Measurements from ENCODE around the gene COLEC11. TPM values are rescaled to one million over a fixed set of nuclear protein-coding genes. Genes with fewer than 3 reads are reported as not detected.

The COLEC11 gene
- total and polyA plus RNA-seq, 2 donors (not counting 1 experiment from before 2014, with no cell fraction given) = not detected

DNA sequence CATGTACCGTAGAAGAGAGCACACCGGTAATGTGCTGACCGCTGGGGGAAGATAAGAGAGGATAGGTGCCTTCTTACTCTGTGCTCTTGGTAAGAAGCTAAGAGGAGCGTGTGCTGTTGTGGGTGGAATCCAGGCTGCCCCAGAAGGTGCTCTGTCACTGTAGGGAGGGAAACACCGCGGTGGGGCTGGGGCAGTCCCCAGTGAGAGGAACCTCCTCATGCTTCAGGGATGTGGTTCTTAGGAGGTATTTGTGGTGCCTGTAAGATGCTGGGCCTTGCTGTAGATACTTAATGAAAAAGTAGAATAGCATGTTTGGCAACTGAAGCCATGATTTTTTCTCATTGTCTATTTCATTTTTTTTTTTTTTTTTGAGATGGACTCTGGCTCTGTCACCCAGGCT is 1.1 kb downstream of the COLEC11 start:
- no peak overlapping the region for H3K27ac Mint-ChIP-seq
- Histone ChIP-seq H3K79me2 (ENCODE audit: control insufficient read depth, insufficient read depth, low read length) (no peaks in the 10 kb centered on the region), H3K27me3 (replicated peaks in 1 of 4; ENCODE audit: control extremely low read depth in 1 of 4, control insufficient read depth in 3 of 4, insufficient read depth in 4 of 4, low read length in 3 of 4) (no peaks in the 10 kb centered on the region), H3K36me3 (replicated peaks in 1 of 2; ENCODE audit: control extremely low read depth in 1 of 2, control insufficient read depth in 1 of 2, extremely low read depth in 1 of 2, insufficient read depth in 2 of 2, low read length in 1 of 2) (no peaks in the 10 kb centered on the region), H3K4me3 (ENCODE audit: control extremely low read depth in 1 of 5, extremely low read depth in 1 of 5, insufficient read depth in 1 of 5, low read depth in 2 of 5, low read length in 4 of 5) (no peak overlapping the region), H3K9ac (ENCODE audit: low read length) (no peak overlapping the region), H2AFZ (ENCODE audit: insufficient read depth, low read depth, low read length, poor library complexity, severe bottlenecking) (no peak overlapping the region), H3K4me1 (ENCODE audit: control insufficient read depth in 2 of 2, insufficient read depth in 2 of 2, low read length in 2 of 2) (no peaks in the 10 kb centered on the region), H4K20me1 (ENCODE audit: control insufficient read depth, insufficient read depth, low read length, poor library complexity, severe bottlenecking) (no peaks in the 10 kb centered on the region), H3K9me3 (ENCODE audit: control extremely low read depth in 1 of 3, control insufficient read depth in 2 of 3, insufficient read depth in 1 of 3, low read length in 2 of 3) (peaks cover 0 to 2% (median 0%) of the 10 kb centered on the region in 3 donors), H3K27ac (ENCODE audit: low read length in 2 of 2) (no peak overlapping the region), H3K4me2 (replicated peaks; ENCODE audit: low read depth, low read length, poor library complexity, severe bottlenecking) (no peak overlapping the region)
- no peak for DNase-seq
- ATAC-seq (ENCODE audit: low read depth) = no peak
- WGBS (ENCODE audit: insufficient coverage) = 56% methylated on average over 6 of the region's 6 CpGs
- no peaks in the 10 kb centered on the region for H3K4me1 Mint-ChIP-seq
- intact Hi-C loops (cut with micrococcal nuclease) = no loop called here
- CTCF ChIA-PET = no interaction called here
- no peak for TF ChIP-seq CTCF (IDR thresholded peaks at IDR 0.05)
- no peak for TF ChIP-seq EZH2 (IDR thresholded peaks at IDR 0.05; ENCODE audit: borderline replicate concordance, insufficient read depth, low read depth, low read length, poor library complexity, severe bottlenecking)
- H3K4me3 Mint-ChIP-seq = no peak overlapping the region
- POLR2A ChIA-PET = no interaction called here
- no peaks in the 10 kb centered on the region for H3K9me3 Mint-ChIP-seq (ENCODE audit: insufficient read depth)
- H3K27me3 Mint-ChIP-seq = no peaks in the 10 kb centered on the region

GRCh38 chr2:3596901-3597417 is 2.0 kb downstream of the COLEC11 start:
- Histone ChIP-seq H2AFZ (ENCODE audit: insufficient read depth, low read depth, low read length, poor library complexity, severe bottlenecking) (no peak overlapping the region), H3K36me3 (replicated peaks in 1 of 2; ENCODE audit: control extremely low read depth in 1 of 2, control insufficient read depth in 1 of 2, extremely low read depth in 1 of 2, insufficient read depth in 2 of 2, low read length in 1 of 2) (no peaks in the 10 kb centered on the region), H3K4me3 (ENCODE audit: control extremely low read depth in 1 of 5, extremely low read depth in 1 of 5, insufficient read depth in 1 of 5, low read depth in 2 of 5, low read length in 4 of 5) (no peak overlapping the region), H3K27me3 (replicated peaks in 1 of 4; ENCODE audit: control extremely low read depth in 1 of 4, control insufficient read depth in 3 of 4, insufficient read depth in 4 of 4, low read length in 3 of 4) (no peaks in the 10 kb centered on the region), H3K4me1 (ENCODE audit: control insufficient read depth in 2 of 2, insufficient read depth in 2 of 2, low read length in 2 of 2) (no peaks in the 10 kb centered on the region), H3K9ac (ENCODE audit: low read length) (no peak overlapping the region), H3K4me2 (replicated peaks; ENCODE audit: low read depth, low read length, poor library complexity, severe bottlenecking) (no peak overlapping the region), H3K9me3 (ENCODE audit: control extremely low read depth in 1 of 3, control insufficient read depth in 2 of 3, insufficient read depth in 1 of 3, low read length in 2 of 3) (peaks cover 0 to 2% (median 0%) of the 10 kb centered on the region in 3 donors), H3K79me2 (ENCODE audit: control insufficient read depth, insufficient read depth, low read length) (no peaks in the 10 kb centered on the region), H3K27ac (ENCODE audit: low read length in 2 of 2) (no peak overlapping the region), H4K20me1 (ENCODE audit: control insufficient read depth, insufficient read depth, low read length, poor library complexity, severe bottlenecking) (no peaks in the 10 kb centered on the region)
- Mint-ChIP-seq H3K27ac (no peak overlapping the region), H3K9me3 (ENCODE audit: insufficient read depth) (no peaks in the 10 kb centered on the region), H3K27me3 (no peaks in the 10 kb centered on the region), H3K4me3 (no peak overlapping the region), H3K4me1 (no peaks in the 10 kb centered on the region)
- no peak for TF ChIP-seq EZH2 (IDR thresholded peaks at IDR 0.05; ENCODE audit: borderline replicate concordance, insufficient read depth, low read depth, low read length, poor library complexity, severe bottlenecking)
- TF ChIP-seq CTCF (IDR thresholded peaks at IDR 0.05) = no peak
- DNase-seq (no peak), ATAC-seq (ENCODE audit: low read depth) (no peak)
- POLR2A ChIA-PET = interaction anchor here (0.7 kb wide), 1 partner anchor 123 kb away, joined by 4 read pairs; no protein-coding TSS in a partner anchor
- CTCF ChIA-PET = no interaction called here
- WGBS (ENCODE audit: insufficient coverage) = 93% methylated on average over 14 of the region's 16 CpGs
- intact Hi-C loops (cut with micrococcal nuclease) = no loop called here

Measured in B cell (primary cell).